LHCN-M2 (cell line): ENCODE results near the gene CALML6. TPM values are rescaled to one million over a fixed set of nuclear protein-coding genes. Genes with fewer than 3 reads are reported as not detected.
"Not testable (repeated sequence)": the region's sequence is repeated elsewhere in the genome, so short reads cannot be mapped to it uniquely, and the experiment has no call there.

Experiments used
- DNase-seq: peaks from one replicate; pipeline ENCODE4 v3.0.0-alpha.2; 2012; ENCODE audit warnings: low read depth
- polyA plus RNA-seq: library from polyadenylated mRNA; unstranded; fragments of >200 nt; gene quantifications from one replicate; pipeline ENCODE4 v1.2.1, GENCODE V29; 2012; ENCODE audit warnings: missing spikeins
- total RNA-seq: library from RNA; depleted of rRNA; stranded (reverse); fragments of >200 nt; gene quantifications from 2 replicates; pipeline ENCODE4 v1.2.3, GENCODE V29; 2014; rRNA removed

CALML6 gene
- 0.11 TPM in 1 of 2 replicates, not detected in the other for total RNA-seq
- polyA plus RNA-seq, result 0.11 TPM

GRCh38 chr1:1914971-1915692, at the start of gene CALML6:
TSS of gene CALML6 (plus strand) at chr1:1915260. CDS start at chr1:1915281, 21 bp downstream.
- DNase-seq, result no peak

GRCh38 chr1:1867164-1867563, 47.9 kb upstream of the CALML6 start:
- no peak for DNase-seq

- DNase-seq, result no peak
Measured at GRCh38 chr1:1869469-1869868, 45.6 kb upstream of the CALML6 start.

- no peak for DNase-seq
Measured at GRCh38 chr1:1872329-1872994, 42.6 kb upstream of the CALML6 start.

GRCh38 chr1:1873186-1873585, 41.9 kb upstream of the CALML6 start:
- no peak for DNase-seq

GRCh38 chr1:1874901-1875300, 40.2 kb upstream of the CALML6 start:
- DNase-seq, result no peak

- DNase-seq, result no peak
Measured at GRCh38 chr1:1875932-1876331, 39.1 kb upstream of the CALML6 start.

- no peak for DNase-seq
Measured at GRCh38 chr1:1876335-1876930, 38.6 kb upstream of the CALML6 start.

GRCh38 chr1:1877865-1878436, 37.1 kb upstream of the CALML6 start:
- no peak for DNase-seq

- no peak for DNase-seq
Measured at GRCh38 chr1:1879942-1880341, 35.1 kb upstream of the CALML6 start.

- DNase-seq, result no peak
Measured at GRCh38 chr1:1880617-1881312, 34.3 kb upstream of the CALML6 start.

- no peak for DNase-seq
Measured at GRCh38 chr1:1881727-1882126, 33.3 kb upstream of the CALML6 start.

- no peak for DNase-seq
Measured at GRCh38 chr1:1883092-1883873, 31.8 kb upstream of the CALML6 start.

GRCh38 chr1:1883890-1884289, 31.2 kb upstream of the CALML6 start:
- not testable (repeated sequence) for DNase-seq

- peak; percentile 22 for DNase-seq
Measured at GRCh38 chr1:1889090-1889750, 25.8 kb upstream of the CALML6 start.

GRCh38 chr1:1889847-1890505, 25.1 kb upstream of the CALML6 start:
- DNase-seq, result peak; percentile 49

- peak; percentile 85 for DNase-seq
Measured at GRCh38 chr1:1890506-1891348, 24.3 kb upstream of the CALML6 start, which contains the start of gene GNB1. TSS of gene GNB1 (minus strand) at chr1:1891087. CDS start at chr1:1825453, 65,634 bp downstream.

- peak; percentile 25 for DNase-seq
Measured at GRCh38 chr1:1891349-1892078, 23.5 kb upstream of the CALML6 start.
